OCI-LY7 (cell line): ENCODE data around the gene CCDC78.

Experiments
- CTCF ChIP-seq: fragments of 200-600 bp; sonication (generic); conservative IDR thresholded peaks from 2 replicates; pipeline ENCODE4 v1.5.1; 2014; ENCODE audit warnings: mild to moderate bottlenecking, antibody characterized with exemption, low read length, moderate library complexity, mixed read lengths
- EZH2phosphoT487 ChIP-seq: fragments of 200-600 bp; sonication (generic); IDR thresholded peaks from 2 replicates; pipeline ENCODE4 v1.6.1; 2018; ENCODE audit warnings: low read depth, borderline replicate concordance, mild to moderate bottlenecking, mixed run types, antibody characterized with exemption, low read length, moderate library complexity, mixed read lengths

DNA sequence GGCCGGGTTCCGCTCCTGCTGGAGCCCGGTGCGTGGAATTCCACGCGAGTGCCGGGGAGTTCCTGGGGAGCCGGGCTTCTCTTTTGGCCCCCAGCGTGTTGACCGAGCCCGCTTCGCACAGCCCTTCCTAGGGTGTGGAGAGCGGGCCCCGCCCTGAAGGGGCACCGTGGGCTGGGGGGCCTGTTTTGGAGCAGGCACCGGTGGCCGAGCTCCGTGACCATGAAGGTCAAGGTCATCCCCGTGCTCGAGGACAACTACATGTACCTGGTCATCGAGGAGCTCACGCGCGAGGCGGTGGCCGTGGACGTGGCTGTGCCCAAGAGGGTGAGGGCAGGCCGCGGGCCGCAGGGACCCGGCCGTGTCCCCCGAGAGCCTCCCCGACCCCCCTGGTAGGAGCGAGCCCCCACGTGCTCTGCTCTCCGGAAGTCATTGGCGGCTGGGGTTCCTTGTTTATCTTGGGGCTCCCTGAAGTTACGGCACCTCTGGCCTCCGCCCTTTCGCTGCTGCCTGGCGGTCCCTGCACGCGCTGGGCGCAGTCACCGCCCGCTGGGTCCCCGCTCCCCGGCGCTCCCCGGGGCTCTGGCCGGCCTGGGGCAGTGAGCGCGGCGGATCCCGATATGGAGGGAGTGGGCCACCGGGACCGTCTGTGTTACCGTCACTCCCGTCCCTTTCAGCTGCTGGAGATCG, 1.2 kb upstream of the CCDC78 start:
- TF ChIP-seq CTCF, result no peak
- TF ChIP-seq EZH2phosphoT487, result no peak
